GF-D8 (cell line): ENCODE results near the gene ZNF439.
"Not testable (repeated sequence)": the region's sequence is repeated elsewhere in the genome, so short reads cannot be mapped to it uniquely, and the experiment has no call there.

ENCODE experiments used
- DNase-seq: peaks from one replicate; lab custom pipeline; 2025; lab: John Stamatoyannopoulos, UW

The ZNF439 gene

DNA sequence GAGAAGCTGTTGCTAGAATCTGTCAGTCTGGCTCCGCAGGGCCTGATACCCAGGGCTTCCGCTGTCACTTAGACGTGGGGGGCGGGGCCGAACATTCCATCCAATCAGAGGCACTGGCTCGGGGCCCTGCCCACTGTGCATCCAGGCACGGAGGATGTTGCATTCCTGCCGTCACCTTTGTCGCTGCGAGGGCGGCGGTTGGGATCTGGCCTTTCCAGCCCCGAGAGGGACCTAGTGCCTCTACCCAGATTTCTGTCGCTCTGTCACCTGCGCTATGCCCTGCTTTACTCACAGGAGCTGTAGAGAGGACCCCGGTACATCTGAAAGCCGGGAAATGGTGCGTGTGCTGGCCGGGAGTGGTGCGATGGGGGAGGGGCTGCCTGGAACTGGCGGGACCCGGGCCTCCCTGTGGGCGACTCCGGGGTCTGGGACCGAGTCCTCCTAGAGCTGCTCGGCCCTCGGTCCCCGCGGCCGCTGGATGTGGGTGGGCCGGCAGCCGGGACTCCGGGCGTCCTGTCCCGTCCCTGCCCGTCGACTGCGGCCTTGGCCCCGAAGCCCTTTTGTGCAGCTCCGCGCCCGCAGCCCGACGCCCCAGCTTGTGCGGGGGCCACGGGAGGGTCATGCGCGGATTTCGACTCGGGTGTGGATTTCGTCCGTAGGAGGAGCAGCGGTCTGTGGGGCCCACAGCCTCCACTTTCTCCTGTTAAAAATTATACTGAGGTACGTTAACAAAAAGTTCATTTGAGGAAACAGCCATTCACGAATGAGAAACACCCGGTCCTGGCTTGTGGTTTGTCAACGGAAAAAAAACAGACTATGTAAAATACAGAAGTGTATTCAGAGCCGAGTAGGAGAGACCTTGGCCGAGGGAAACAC, at the start of gene ZNF439:
TSS of gene ZNF439 (plus strand) at position 133 of the 876 bp plus-strand sequence. CDS start at position 275, 142 bp downstream.
- DNase-seq, result peak; percentile 76

DNA sequence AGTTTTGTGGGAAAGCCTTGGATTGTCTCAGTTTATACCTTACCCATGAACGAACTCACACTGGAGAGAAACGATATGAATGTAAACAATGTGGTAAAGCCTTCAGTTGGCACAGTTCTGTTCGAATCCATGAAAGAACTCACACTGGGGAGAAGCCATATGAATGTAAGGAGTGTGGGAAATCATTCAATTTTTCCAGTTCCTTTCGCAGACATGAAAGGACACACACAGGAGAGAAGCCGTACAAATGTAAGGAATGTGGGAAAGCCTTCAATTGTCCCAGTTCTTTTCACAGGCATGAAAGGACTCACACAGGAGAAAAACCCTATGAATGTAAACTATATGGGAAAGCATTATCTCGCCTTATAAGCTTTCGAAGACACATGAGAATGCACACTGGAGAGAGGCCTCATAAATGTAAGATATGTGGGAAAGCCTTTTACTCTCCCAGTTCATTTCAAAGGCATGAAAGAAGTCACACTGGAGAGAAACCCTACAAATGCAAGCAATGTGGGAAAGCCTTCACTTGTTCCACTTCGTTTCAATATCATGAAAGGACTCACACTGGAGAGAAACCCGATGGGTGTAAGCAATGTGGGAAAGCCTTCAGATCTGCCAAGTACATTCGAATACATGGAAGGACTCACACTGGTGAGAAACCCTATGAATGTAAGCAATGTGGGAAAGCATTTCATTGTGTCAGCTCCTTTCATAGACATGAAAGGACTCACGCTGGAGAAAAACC, 42.0 kb upstream of the ZNF439 start:
- no peak for DNase-seq

DNA sequence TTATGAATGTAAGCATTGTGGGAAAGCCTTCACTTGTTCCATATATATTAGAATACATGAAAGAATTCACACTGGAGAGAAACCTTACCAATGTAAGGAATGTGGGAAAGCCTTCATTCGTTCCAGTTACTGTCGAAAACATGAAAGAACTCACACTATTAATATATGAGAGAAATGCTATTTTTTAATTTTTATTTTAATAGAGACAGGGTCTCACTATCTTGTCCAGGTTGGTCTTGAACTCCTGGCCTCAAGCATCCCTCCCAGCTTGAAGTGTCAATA, 41.5 kb upstream of the ZNF439 start:
- no peak for DNase-seq

- no peak for DNase-seq
These were observed 34.9 kb upstream of the ZNF439 start for GRCh38 chr19:11813703-11814028.

DNA sequence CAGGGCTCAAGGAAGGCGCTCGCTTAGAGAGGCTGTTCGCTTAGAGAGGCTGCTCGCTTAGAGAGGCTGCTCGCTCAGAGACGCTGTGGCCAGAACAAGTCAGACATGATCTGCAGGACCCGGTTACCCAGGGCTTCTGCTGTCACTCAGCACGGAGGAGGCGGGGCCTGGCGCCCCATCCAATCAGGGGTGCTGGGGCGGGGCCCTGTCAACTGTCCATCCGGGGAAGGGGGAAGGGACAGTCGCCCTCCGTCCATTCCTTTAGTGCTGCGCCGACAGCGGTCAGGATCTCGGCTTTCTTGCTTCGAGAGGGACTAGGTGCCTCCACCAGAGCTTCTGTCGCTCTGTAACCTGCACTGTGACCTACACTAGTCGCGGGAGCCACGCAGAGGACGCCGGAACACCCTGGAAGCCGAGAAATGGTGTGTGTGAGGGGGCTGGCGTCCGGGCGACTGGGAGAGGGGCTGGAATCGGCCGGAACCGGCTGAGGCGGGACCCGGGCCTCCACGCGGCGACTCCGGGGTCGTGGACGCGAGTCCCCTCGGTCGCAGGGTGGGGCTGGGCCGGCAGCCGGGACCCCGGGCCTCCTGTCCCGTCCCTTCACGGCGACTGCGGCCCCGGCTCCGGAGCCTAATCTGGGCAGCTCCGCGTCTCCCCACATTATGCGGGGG, 34.4 kb upstream of the ZNF439 start, which contains the start of gene ZNF440:
TSS of gene ZNF440 (plus strand) at position 245 of the 671 bp plus-strand sequence. CDS start at position 420, 175 bp downstream.
- peak; percentile 72 for DNase-seq

DNA sequence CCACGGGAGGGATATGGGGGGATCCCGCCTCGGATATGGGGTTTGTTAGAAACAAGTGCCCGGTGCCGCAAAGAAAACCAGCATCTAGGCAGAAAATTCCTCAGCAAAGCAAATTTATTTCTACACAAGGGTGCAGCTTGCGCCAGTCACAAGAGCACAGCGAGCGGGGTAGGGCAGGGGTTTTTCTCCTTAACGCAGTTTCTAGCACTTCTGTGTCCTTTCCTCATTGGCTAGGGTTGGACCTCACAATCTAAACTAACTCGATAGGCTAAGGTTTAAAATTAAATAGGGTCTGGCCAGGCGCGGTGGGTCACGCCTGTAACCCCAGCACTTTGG, 33.9 kb upstream of the ZNF439 start:
- DNase-seq, result no peak

DNA sequence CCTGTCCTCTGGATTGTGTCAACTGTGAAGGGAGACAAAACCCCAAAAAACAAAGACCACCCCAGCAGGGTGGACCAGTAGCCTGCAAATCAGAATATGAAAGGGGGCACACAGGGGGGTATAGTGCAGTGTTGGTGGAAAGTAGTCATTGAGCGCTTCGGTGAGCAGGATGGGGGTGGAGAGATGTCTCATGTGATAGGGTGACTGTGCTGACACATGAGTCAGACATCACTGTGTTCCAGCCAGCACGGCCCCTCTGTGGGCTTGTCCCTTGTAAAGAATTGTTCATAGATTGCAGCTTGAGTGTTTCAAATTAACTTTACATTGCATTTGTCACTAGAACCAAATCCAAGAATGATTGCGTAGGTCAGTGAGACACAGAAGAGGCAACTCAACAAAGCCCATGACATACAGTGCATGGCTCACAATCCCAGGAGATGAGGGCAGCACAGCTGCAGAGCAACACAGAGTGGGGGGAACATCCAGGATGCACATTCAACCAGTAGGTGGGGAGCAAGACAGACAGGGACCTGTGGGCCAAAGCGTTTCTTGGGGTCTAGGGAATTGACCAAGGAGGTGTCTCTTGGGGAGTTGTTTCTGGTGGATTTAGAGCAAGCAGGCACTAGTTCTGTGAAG, 26.9 kb upstream of the ZNF439 start:
- DNase-seq, result no peak

- not testable (repeated sequence) for DNase-seq
These were observed 19.3 kb upstream of the ZNF439 start for GRCh38 chr19:11828957-11829876.

- no peak for DNase-seq
These were observed 16.1 kb upstream of the ZNF439 start for GRCh38 chr19:11832253-11832912.

- DNase-seq, result no peak
These were observed 15.0 kb upstream of the ZNF439 start for GRCh38 chr19:11833541-11833940.

GRCh38 chr19:11835626-11836066, 12.9 kb upstream of the ZNF439 start:
- not testable (repeated sequence) for DNase-seq

GRCh38 chr19:11843722-11844121, 4.8 kb upstream of the ZNF439 start:
- no peak for DNase-seq

GRCh38 chr19:11847615-11848014, 911 bp upstream of the ZNF439 start:
- not testable (repeated sequence) for DNase-seq

- DNase-seq, result no peak
These were observed 329 bp upstream of the ZNF439 start for GRCh38 chr19:11848200-11848593.

GRCh38 chr19:11850289-11850688, 1.8 kb downstream of the ZNF439 start:
- not testable (repeated sequence) for DNase-seq

GRCh38 chr19:11853358-11853757, 4.8 kb downstream of the ZNF439 start:
- DNase-seq, result no peak

DNA sequence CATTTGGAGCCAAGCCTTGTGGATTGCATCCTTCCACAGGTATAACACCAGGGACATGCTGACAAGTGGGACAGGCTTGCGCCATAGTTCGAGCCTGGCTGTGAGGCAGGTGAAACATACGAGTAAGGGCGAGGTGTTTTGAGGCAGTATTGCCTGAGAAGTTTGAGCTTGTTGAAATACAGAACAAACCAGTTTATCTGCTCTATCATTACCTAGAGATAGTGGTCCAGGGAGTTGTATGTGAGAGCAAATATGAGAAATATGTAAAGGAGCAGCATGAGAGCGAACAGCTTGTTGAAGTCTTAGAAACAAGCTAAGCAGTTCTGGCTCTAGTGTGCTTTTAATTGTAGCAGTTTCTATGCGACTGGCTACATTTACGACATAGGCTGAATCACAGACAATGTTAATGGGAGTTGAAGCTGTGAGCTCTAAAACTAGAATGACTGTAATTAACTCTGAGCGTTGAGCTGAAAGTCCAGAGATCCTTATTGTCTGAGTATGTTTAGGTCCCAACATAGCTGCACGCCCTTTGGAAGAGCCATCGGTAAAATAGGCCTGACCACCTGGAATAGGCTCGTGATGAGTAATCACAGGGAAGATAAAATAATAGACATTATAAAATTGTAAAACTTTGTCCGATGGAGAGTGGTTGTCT, 8.2 kb downstream of the ZNF439 start:
- no peak for DNase-seq

DNA sequence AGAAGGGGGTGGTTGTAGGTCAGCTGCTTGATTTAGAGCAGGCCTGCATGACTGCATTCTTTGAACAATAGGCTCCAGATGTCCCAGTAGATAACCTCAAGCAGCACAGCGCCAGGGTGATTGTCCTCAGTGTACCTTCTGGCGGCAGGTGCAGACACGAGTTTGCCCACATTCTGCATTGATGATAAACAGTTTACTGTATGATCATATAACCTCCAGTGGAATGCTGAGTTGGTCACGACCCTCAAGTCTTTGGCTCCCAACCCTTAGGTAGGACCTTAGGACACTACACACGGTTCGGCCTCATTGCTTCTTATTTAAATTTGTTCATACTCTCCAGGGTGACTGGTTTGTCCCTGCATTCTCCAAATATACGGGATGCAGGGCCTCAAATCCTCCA, 12.2 kb downstream of the ZNF439 start:
- no peak for DNase-seq

GRCh38 chr19:11861301-11861700, 12.8 kb downstream of the ZNF439 start:
- no peak for DNase-seq

- DNase-seq, result not testable (repeated sequence)
These were observed 19.2 kb downstream of the ZNF439 start for GRCh38 chr19:11867766-11868165.
